Thymus (tissue), 11 donors: ENCODE measurements around the gene CCDC12. TPM values are rescaled to one million over a fixed set of nuclear protein-coding genes. Genes with fewer than 3 reads are reported as not detected.

ENCODE experiments used
- DNase-seq, 9 donors: peaks; one replicate each; pipeline ENCODE4 v3.0.0-alpha.2; 2013; ENCODE audit warnings: low spot score in 9 of 9, low read depth in 6 of 9, missing footprints in 1 of 9
- H3K27ac ChIP-seq, 2 donors: one replicate each; pipeline ENCODE4 v1.5.1; 2013; ENCODE audit warnings: control low read depth in 1 of 2, low read depth in 1 of 2, low read length in 1 of 2, mild to moderate bottlenecking in 1 of 2, moderate library complexity in 1 of 2
- H3K27me3 ChIP-seq, 2 donors: one replicate each; pipeline ENCODE4 v1.5.1; 2013; ENCODE audit warnings: low read length in 1 of 2; ENCODE audit not compliant: control insufficient read depth in 2 of 2, insufficient read depth in 1 of 2
- H3K36me3 ChIP-seq, 2 donors: one replicate each; pipeline ENCODE4 v1.5.1; 2013; ENCODE audit warnings: low read length in 1 of 2, mild to moderate bottlenecking in 1 of 2, moderate library complexity in 1 of 2; ENCODE audit not compliant: control insufficient read depth in 2 of 2, insufficient read depth in 2 of 2
- H3K4me1 ChIP-seq, 2 donors: one replicate each; pipeline ENCODE4 v1.5.1; 2013; ENCODE audit warnings: low read length in 2 of 2; ENCODE audit not compliant: control insufficient read depth in 2 of 2, insufficient read depth in 2 of 2
- H3K4me3 ChIP-seq, 2 donors: one replicate each; pipeline ENCODE4 v1.5.1; 2013; ENCODE audit warnings: low read length in 2 of 2, control low read depth in 1 of 2, mild to moderate bottlenecking in 1 of 2
- H3K9me3 ChIP-seq, 2 donors: one replicate each; pipeline ENCODE4 v1.5.1; 2013; ENCODE audit warnings: low read length in 1 of 2, mild to moderate bottlenecking in 1 of 2; ENCODE audit not compliant: control insufficient read depth in 2 of 2, insufficient read depth in 1 of 2
- WGBS: extraction: QIAGEN DNeasy Blood & Tissue Kit; methylation state at CpG from one replicate; pipeline ENCODE4 v1.1.7; 2013; 5-methylcytosine and 5-hydroxymethylcytosine counted together
- polyA plus RNA-seq: library from polyadenylated mRNA; stranded (reverse); fragments of 200-250 nt; gene quantifications from one replicate; pipeline ENCODE4 v1.2.3, GENCODE V29; 2013
- total RNA-seq: library from RNA; stranded (reverse); fragments of 120-200 nt; gene quantifications from one replicate; pipeline ENCODE4 v1.2.4, GENCODE V29; 2013
- donor health status: healthy.

CCDC12 gene
- total and polyA plus RNA-seq, 2 donors, result 47.4 to 83.9 TPM

DNA sequence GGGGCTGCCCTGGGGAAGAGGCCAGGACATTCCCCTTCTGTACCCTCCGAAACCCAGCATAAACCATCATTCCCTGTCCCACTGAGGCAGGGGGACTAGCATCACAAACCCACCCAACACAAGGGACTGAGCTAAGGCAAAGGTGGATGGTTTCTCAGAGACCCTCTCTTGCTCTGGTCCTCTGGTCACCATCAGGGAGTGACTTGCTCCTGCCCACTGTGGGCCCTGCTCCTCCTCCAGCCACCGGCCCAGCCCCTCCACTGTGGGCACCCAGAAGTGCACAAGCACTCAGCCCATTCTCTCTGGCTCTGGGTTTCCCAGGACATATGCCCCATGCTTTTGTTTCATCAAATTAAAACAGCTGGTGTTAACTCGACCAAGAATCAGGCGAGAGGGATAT lies 54.1 kb downstream of the CCDC12 start:
- H3K4me3 ChIP-seq, result no peak overlapping the region
- H3K9me3 ChIP-seq, result peaks cover 0 to 3% of the 10 kb centered on the region in 2 donors
- DNase-seq, result no peak
- no peaks in the 10 kb centered on the region for H3K27me3 ChIP-seq
- H3K4me1 ChIP-seq, result peaks cover 11 to 30% of the 10 kb centered on the region in 2 donors
- WGBS, result 100% methylated on average over 4 of the region's 4 CpGs
- peaks cover 81 to 86% of the 10 kb centered on the region in 2 donors for H3K36me3 ChIP-seq
- no peak overlapping the region for H3K27ac ChIP-seq

DNA sequence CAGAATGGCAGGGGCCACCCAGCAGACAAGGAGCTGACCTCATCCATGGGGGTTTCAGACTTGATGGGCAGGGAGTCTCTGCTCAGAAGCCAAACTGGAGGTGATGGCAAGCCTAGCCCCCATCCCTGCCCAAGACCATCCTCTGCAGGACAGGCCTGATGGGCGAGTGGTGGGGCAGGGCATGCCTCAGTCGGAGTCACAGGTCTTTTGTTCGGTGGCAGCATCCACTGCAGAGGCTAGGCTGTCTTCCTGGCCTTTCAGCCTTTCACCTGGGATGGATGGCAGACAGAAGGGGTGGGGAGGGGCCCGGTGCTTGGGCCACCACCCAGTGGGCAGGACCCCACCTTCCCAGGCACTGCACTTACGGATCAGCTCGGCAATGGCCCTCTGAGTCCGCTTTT lies 54.7 kb downstream of the CCDC12 start:
- peaks cover 85 to 88% of the 10 kb centered on the region in 2 donors for H3K36me3 ChIP-seq
- no peaks in the 10 kb centered on the region for H3K27me3 ChIP-seq
- no peak overlapping the region for H3K27ac ChIP-seq
- WGBS, result 99% methylated on average over 7 of the region's 7 CpGs
- no peak overlapping the region for H3K4me3 ChIP-seq
- DNase-seq, result no peak
- H3K4me1 ChIP-seq, result peaks cover 9 to 24% of the 10 kb centered on the region in 2 donors
- peaks cover 0 to 3% of the 10 kb centered on the region in 2 donors for H3K9me3 ChIP-seq

GRCh38 chr3:46921041-46921440 lies 55.5 kb downstream of the CCDC12 start:
- H3K9me3 ChIP-seq, result peaks cover 0 to 3% of the 10 kb centered on the region in 2 donors
- H3K4me1 ChIP-seq, result peaks cover under 1 to 16% of the 10 kb centered on the region in 2 donors
- H3K27me3 ChIP-seq, result no peaks in the 10 kb centered on the region
- peaks cover 82 to 88% of the 10 kb centered on the region in 2 donors for H3K36me3 ChIP-seq
- DNase-seq, result no peak
- 97% methylated on average over 4 of the region's 4 CpGs for WGBS
- no peak overlapping the region for H3K27ac ChIP-seq
- H3K4me3 ChIP-seq, result no peak overlapping the region

- WGBS, result 98% methylated on average over 4 of the region's 4 CpGs
- Histone ChIP-seq H3K4me1 (peaks cover 0 to 2% of the 10 kb centered on the region in 2 donors), H3K36me3 (peaks cover 69% of the 10 kb centered on the region in 2 donors), H3K9me3 (no peaks in the 10 kb centered on the region), H3K27ac (no peak overlapping the region), H3K4me3 (no peak overlapping the region), H3K27me3 (no peaks in the 10 kb centered on the region)
- DNase-seq, result no peak
These were observed 57.9 kb downstream of the CCDC12 start for GRCh38 chr3:46918634-46919033.

- Histone ChIP-seq H3K27me3 (no peaks in the 10 kb centered on the region), H3K36me3 (peaks cover 65 to 66% of the 10 kb centered on the region in 2 donors), H3K4me1 (peaks cover 0 to 4% of the 10 kb centered on the region in 2 donors), H3K4me3 (no peak overlapping the region), H3K27ac (no peak overlapping the region), H3K9me3 (no peaks in the 10 kb centered on the region)
- 92% methylated on average over 1 of the region's 1 CpG for WGBS
- DNase-seq, result no peak
These were observed 58.3 kb downstream of the CCDC12 start for GRCh38 chr3:46918202-46918601.

DNA sequence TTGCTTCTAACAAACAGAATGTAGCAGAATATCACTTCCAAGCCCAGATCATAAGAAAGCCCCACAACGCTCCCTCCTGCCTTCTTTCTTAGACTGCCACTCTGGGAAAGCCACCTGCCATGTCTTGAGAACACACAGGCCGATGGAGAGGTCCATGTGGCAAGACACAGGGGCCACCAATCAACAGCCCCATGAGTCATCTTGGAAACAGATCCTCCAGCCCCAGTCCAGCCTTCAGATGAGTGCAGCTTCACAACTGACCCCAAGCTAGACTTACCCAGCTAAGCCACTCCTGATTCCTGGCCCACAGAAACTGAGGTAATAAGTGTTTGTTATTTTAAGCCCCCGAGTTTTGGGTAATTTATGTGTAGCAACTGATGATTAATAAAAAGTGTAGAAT lies 59.3 kb downstream of the CCDC12 start:
- H3K27me3 ChIP-seq, result no peaks in the 10 kb centered on the region
- peaks cover 55 to 56% of the 10 kb centered on the region in 2 donors for H3K36me3 ChIP-seq
- 100% methylated on average over 3 of the region's 3 CpGs for WGBS

GRCh38 chr3:46916799-46917198 lies 59.7 kb downstream of the CCDC12 start:
- Histone ChIP-seq H3K27me3 (no peaks in the 10 kb centered on the region), H3K4me1 (peaks cover 0 to 4% of the 10 kb centered on the region in 2 donors), H3K9me3 (no peaks in the 10 kb centered on the region), H3K27ac (no peak overlapping the region), H3K4me3 (no peak overlapping the region), H3K36me3 (peaks cover 51 to 52% of the 10 kb centered on the region in 2 donors)
- no peak for DNase-seq
- 94% methylated on average over 3 of the region's 3 CpGs for WGBS

More for the DNA sequence above, 59.3 kb downstream of the CCDC12 start:
- no peak for DNase-seq
- Histone ChIP-seq H3K9me3 (no peaks in the 10 kb centered on the region), H3K4me3 (no peak overlapping the region), H3K27ac (no peak overlapping the region), H3K4me1 (peaks cover 0 to 4% of the 10 kb centered on the region in 2 donors)

- Histone ChIP-seq H3K36me3 (peaks cover 46% of the 10 kb centered on the region in 2 donors), H3K4me3 (no peak overlapping the region), H3K4me1 (peaks cover 0 to 4% of the 10 kb centered on the region in 2 donors), H3K27ac (no peak overlapping the region), H3K27me3 (no peaks in the 10 kb centered on the region), H3K9me3 (no peaks in the 10 kb centered on the region)
- DNase-seq, result no peak
- WGBS, result 100% methylated on average over 1 of the region's 1 CpG
These were observed 60.3 kb downstream of the CCDC12 start for GRCh38 chr3:46916278-46916677.

DNA sequence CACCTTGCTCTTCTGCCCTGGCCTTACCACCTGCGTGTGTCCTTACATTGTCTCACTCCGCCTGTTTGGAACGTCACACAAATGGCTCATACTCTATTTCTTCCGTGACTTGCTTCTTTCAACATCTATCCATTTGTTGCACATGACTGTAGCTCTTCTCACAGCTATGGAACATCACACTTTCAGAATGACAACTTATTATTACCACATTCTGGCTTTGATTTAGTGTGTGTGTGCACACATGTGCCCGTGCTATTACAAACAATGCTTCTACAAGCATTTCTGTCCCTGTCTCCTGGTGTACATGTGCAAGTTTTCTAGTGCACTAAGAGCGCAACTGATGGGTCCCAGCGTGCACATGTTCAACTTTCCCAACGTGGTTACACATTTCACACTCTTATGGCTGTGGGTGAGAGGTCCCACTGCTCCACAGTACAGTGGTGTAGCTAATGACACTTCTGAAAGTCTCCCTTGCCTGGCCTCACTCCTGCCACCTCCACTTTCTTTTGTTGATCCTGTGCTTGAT lies 61.2 kb downstream of the CCDC12 start:
- no peak for DNase-seq
- H3K27ac ChIP-seq, result no peak overlapping the region
- no peak overlapping the region for H3K4me3 ChIP-seq
- peaks cover 36 to 37% of the 10 kb centered on the region in 2 donors for H3K36me3 ChIP-seq
- WGBS, result 98% methylated on average over 8 of the region's 8 CpGs
- no peaks in the 10 kb centered on the region for H3K27me3 ChIP-seq
- no peaks in the 10 kb centered on the region for H3K9me3 ChIP-seq
- peaks cover 0 to 4% of the 10 kb centered on the region in 2 donors for H3K4me1 ChIP-seq
